HL-60/S4 (cell line): Measurements from ENCODE around the gene TCF7L2.

Experiments used
- in situ Hi-C: fragments of 300-500 bp; cut with MboI; formaldehyde crosslinking; loops from 2 replicates; pipeline ENCODE4 v1.14.3; 2022; ENCODE audit warnings: low sequenced_read_pairs

TCF7L2 gene

GRCh38 chr10:112949875-112950507 lies at the start of gene TCF7L2:
Gene TCF7L2 (plus strand): TSS chr10:112950247. CDS start chr10:112950757, 510 bp downstream.
- in situ Hi-C loops = no loop called here

GRCh38 chr10:112902730-112903129 lies 47.3 kb upstream of the TCF7L2 start:
- in situ Hi-C loops = no loop called here

DNA sequence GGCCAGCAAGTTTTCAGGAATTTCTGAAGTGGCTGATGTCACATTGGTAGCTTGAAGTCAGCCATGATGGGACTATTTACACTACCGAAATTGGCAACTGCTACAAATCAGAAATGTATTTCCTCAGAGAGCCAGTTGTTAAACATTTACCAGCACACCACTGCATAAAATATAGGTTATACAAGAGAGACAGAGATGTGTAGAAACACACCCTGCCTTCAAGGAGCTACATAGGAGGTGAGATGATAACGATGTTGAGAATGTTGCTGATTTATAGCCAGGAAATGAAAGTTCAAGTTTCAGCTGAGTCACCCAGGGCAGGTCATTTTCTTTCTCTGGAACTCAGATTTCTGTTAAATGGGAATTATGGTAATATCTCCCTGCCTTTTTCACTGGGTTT lies 46.0 kb upstream of the TCF7L2 start:
- in situ Hi-C loops = no loop called here

- in situ Hi-C loops = no loop called here
Observed at GRCh38 chr10:112906945-112907344, 43.1 kb upstream of the TCF7L2 start.

GRCh38 chr10:112907893-112908292 lies 42.2 kb upstream of the TCF7L2 start:
- in situ Hi-C loops = no loop called here

DNA sequence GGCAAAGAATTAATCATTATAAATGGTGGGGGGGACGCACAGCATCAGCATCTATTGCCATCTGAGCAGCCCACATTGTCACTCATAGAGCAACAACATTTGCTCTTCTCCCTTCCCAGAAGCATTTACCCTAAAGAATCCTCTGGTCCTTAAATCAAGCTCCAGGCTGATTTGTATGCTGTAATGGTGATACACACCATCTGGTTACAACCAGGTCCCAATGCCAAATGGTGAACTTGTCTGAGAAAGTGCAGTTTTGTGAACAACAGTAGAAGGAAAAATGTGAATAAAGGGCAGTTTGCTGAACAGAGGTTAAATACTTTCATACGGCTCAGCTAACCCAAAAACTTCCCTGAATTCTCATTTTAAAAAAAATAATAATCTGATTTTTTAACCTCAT lies 38.8 kb upstream of the TCF7L2 start:
- in situ Hi-C loops = no loop called here

DNA sequence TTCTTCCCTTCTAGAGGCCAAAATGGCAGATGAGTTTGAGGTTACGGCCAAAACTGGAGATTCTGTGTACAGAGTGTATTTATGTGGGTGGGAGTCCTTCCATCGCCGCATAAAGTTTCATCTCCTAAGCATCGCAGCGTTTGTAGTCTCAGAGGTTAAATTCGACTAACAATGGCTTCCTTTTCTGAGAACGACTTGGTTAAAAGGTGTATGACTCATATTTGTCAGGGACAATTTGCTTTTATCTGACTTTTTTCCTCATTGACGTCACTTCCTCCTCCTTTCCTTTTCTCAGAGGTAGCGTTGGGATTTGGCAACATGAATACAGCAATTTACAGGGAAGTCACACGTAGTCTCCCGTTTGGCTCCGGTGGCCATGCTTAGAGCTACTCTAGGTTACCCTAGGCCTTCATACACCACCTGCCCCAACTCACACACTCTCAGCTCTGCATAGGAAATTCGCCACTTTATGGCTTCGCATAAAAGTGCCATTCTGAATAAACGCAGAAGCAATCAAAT lies 37.6 kb upstream of the TCF7L2 start:
- in situ Hi-C loops = no loop called here

DNA sequence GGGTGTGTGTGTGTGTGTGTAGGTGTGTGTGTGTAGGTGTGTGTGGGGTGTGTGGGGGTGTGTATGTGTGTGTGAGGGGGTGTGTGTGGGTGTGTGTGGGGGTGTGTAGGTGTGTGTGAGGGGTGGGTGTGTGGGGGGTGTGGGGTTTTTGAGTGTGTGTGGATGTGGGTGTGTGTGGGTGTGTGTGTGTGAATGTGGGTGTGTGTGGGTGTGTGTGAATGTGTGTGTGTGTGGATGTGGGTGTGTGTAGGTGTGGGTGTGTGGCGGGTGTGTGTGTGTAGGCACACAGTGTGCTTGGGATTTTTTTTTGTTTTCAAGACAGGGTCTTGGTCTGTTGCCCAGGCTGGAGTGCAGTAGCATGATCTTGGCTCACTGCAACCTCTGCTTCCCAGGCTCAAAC lies 36.8 kb upstream of the TCF7L2 start:
- in situ Hi-C loops = no loop called here

DNA sequence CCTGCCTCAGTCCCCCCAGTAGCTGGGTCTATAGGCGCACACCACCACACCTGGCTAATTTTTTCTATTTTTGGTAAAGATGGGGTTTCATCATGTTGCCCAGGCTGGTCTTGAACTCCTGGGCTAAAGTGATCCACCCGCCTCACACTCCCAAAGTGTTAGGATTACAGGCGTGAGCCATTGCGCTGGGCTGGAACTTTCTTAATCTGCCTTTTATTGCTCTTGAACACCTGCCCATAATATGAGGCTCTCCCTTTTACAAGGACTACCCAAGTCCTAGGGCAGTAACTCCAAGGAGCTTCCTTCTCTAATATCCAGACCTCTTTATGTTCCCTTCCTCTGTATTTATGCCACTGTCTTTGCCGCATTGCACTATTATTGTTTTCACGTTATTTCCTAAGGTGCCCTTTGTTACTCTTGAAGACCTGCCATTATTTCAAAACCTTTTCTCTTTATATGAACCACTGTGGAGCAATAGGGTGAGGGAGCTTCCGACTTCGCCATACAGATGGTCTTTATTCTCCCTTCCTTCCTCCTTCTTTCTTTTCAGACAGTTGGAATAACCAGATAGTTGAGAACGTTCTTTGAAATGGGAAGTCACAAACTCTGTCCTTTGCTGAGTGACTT lies 36.3 kb upstream of the TCF7L2 start:
- in situ Hi-C loops = no loop called here

GRCh38 chr10:112914288-112914952 lies 35.6 kb upstream of the TCF7L2 start:
- in situ Hi-C loops = no loop called here

- in situ Hi-C loops = no loop called here
Observed at GRCh38 chr10:112915590-112916572, 34.2 kb upstream of the TCF7L2 start.

GRCh38 chr10:112917681-112918080 lies 32.4 kb upstream of the TCF7L2 start:
- in situ Hi-C loops = no loop called here

DNA sequence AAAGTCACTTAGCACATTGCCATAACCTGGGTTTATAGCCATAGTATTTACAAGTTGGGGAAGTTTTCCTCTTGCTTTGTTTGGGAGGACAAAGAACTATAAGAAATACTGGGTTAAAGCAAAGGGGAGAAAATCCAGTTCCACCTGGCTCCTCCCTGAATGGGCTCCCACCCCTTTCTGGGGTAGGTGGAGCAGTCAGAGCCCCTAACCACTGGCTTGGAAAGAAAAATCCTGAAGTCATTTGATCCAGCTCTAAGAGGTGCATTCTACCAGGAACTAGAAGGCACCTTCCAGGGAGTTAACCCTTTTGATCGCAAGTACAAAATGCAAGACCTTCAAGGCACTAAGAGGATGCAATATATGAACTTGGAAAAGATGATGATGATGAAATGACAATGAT lies 31.3 kb upstream of the TCF7L2 start:
- in situ Hi-C loops = no loop called here

- in situ Hi-C loops = no loop called here
Observed at GRCh38 chr10:112919721-112920120, 30.3 kb upstream of the TCF7L2 start.

- in situ Hi-C loops = no loop called here
Observed at GRCh38 chr10:112926906-112927688, 22.9 kb upstream of the TCF7L2 start.

- in situ Hi-C loops = no loop called here
Observed at GRCh38 chr10:112927980-112928379, 22.1 kb upstream of the TCF7L2 start.

GRCh38 chr10:112932658-112933057 lies 17.4 kb upstream of the TCF7L2 start:
- in situ Hi-C loops = no loop called here

DNA sequence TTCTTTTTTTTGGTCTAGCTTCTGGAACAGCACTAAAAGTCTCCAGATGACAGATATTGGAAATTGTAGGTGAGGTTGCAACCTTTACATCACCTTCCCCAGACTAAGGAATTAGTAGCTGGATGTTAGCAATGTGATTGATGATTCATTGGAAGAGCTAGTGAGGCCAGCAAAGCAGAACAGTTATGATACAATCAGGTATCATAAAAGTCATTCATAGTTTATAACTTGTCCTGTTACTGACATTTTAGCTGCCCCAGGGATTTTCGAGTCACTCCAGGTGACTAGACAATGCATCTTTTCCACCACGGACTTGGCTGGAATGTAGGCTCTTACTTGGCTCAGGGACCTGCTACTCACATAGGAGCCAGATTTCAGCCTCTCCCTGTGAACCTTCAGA lies 15.9 kb upstream of the TCF7L2 start:
- in situ Hi-C loops = no loop called here

GRCh38 chr10:112938808-112939482 lies 11.1 kb upstream of the TCF7L2 start:
- in situ Hi-C loops = no loop called here

- in situ Hi-C loops = no loop called here
Observed at GRCh38 chr10:112945811-112946210, 4.2 kb upstream of the TCF7L2 start.
